GM12875 (cell line): ENCODE results near the gene TSHR.

Source experiments
- H3K4me3 ChIP-seq: one replicate; pipeline ENCODE4 v1.5.1; 2011; ENCODE audit warnings: low read depth, low read length, control low read depth
- CTCF ChIP-seq: IDR thresholded peaks from 2 replicates; pipeline ENCODE4 v1.5.1; 2011; ENCODE audit warnings: low read depth, mild to moderate bottlenecking, control low read depth, inconsistent platforms, low read length, moderate library complexity, borderline replicate concordance; ENCODE audit not compliant: insufficient read depth

Gene TSHR

GRCh38 chr14:80940146-80940545 lies 15.3 kb upstream of the TSHR start:
- H3K4me3 ChIP-seq: no peak overlapping the region
- no peak for TF ChIP-seq CTCF

- H3K4me3 ChIP-seq: peak within 1 kb of the TSS; percentile 72
- TF ChIP-seq CTCF: no peak
Measured at GRCh38 chr14:80941241-80942185, 13.9 kb upstream of the TSHR start, which contains the start of gene CEP128. CEP128 (minus strand) TSS chr14:80941738.

DNA sequence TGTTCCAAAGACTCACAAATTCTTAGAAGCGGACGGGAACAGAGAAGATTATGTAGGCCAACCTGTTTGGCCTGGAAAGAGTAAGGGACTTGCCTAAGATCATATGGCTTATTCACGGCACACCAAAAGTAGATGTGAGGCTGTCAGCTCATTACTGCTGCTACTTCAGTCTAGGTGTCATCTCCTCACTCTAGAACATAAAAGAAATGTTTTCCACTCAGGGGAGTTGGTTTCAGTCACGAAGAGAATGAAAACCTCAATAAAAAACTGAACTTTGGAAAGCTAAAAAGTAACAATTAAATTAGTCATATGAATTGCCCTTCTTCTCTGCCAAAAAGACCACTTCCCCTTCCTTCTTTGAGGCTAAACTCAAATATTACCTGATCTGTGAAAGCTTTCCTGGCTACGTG lies 13.2 kb upstream of the TSHR start:
- TF ChIP-seq CTCF: no peak
- peak overlapping the region; percentile 72 for H3K4me3 ChIP-seq

DNA sequence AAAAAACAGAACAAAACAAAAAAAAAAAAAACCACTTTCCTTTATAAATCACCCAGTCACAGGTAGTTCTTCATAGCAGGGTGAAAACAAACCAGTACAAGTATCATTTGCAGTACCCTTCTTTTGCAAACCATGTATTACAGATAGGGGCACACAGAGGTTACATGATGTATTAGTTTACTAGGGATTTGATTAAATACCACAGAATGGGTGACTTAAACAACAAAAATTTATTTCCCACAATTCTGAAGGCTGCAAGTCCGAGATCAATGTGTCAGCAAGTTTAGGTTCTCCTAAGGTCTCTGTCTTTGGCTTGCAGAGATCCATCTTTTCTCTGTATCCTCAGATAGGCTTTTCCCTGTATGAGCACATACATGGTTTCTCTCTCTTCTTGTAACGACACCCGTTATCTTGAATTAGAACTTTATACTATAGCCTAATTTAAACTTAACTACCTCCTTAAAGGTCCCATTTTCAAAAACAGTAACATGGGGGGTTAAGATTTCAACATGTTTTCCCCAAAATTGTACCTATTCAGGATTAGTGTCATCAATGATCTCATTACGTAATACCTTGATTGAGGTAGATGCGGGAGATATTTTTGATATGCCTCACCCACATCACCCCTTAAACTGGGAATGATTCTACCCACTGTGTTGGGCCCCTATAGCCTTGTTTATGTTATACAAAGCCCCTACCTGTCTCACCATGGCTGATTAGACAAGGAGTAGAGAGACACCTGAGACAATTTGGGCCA lies 10.4 kb upstream of the TSHR start:
- TF ChIP-seq CTCF: no peak
- H3K4me3 ChIP-seq: no peak overlapping the region

GRCh38 chr14:80946187-80946586 lies 9.2 kb upstream of the TSHR start:
- TF ChIP-seq CTCF: no peak
- H3K4me3 ChIP-seq: no peak overlapping the region

GRCh38 chr14:80946797-80947196 lies 8.6 kb upstream of the TSHR start:
- H3K4me3 ChIP-seq: no peak overlapping the region
- TF ChIP-seq CTCF: no peak

DNA sequence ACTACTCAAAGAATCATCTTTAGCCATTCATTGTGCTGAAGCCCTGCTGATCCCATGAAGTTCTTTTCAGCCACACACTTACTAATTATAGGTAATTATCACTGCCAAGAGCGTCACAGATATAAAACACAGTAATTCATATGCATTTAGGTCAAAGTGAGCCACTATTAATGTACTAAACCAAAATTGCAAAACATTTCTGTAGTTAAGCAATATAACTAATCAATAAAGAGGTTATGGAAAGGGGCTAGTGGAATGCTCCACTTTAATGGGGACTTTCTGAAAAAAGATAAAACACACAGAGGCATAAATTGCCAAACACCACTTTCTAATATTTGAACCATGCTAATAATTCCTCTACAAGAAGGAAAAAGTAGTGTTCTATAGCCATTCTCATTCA lies 7.1 kb upstream of the TSHR start:
- H3K4me3 ChIP-seq: no peak overlapping the region
- no peak for TF ChIP-seq CTCF
